Activated T-cell treated with anti-CD3 and anti-CD28 coated beads, Interleukin-2, amount 50 U/mL, for 1 hour (primary cell): Measurements from ENCODE around the gene PABPC1L.
"Not testable (repeated sequence)": the region's sequence is repeated elsewhere in the genome, so short reads cannot be mapped to it uniquely, and the experiment has no call there.

Experiments used
- DNase-seq: peaks from one replicate; pipeline ENCODE4 v3.0.0-alpha.2; 2020

PABPC1L gene

DNA sequence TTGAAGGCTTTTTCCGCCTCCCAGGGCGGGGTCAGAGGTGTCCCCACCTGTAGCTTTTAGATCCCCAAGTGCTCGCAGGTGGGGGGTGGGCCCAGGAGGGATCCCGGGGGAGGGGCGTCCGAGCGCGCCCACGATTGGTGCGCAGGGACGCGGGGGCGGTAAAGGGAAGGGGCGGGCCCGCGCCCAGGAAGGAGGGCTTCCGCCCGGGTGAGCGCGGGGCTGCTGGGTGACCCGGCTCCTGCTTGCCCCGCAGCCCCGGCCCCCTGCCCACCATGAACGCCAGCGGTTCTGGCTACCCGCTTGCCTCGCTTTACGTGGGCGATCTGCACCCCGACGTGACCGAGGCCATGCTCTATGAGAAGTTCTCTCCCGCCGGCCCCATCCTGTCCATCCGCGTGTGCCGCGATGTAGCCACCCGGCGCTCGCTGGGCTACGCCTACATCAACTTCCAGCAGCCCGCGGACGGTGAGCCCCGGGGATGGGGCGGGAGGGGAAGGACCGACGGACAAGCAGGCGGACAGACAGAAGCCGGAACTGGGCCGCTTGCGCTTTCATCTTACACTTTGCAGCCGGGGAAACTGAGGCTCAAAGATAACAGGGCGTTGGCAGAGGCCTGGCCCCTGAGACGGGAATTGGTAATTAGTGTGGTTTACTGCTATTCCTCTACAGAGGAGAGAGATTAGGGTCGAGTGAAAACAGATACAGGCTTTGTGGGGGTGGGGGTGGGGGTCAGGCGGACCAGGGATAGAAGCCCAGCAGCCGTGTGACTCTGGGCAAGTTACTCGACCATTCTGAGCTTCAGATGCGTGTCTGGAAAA lies at the start of gene PABPC1L:
PABPC1L (plus strand) TSS at position 189 of the 818 bp plus-strand sequence; CDS start at position 273, 84 bp downstream.
- peak; percentile 82 for DNase-seq

DNA sequence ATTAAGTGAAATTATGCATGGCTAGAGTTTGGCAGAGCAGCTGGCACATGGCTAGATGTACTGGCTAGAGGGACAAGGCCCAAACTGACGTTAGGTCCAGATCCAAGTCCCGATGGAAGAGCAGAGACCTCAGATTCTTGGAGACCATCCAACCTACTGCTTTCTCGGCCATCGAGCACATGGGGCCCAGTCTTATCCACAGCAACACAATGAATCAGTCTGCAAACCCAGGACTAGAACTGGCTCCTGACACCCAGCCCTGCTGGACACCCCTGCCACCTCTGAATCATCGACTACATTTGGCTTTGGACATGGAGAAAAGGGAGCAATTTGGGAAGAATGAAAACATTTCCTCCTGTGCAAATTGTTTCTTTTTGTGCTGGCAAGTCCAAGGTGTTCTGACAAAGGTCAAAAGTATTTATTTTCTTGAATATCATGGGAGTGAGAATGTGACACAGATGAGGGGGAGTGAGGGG lies 48.3 kb upstream of the PABPC1L start:
- no peak for DNase-seq

GRCh38 chr20:44862286-44862685 lies 47.6 kb upstream of the PABPC1L start:
- no peak for DNase-seq

GRCh38 chr20:44863365-44864084 lies 46.3 kb upstream of the PABPC1L start:
- DNase-seq = not testable (repeated sequence)

- DNase-seq = not testable (repeated sequence)
Observed at GRCh38 chr20:44864493-44864892, 45.4 kb upstream of the PABPC1L start.

DNA sequence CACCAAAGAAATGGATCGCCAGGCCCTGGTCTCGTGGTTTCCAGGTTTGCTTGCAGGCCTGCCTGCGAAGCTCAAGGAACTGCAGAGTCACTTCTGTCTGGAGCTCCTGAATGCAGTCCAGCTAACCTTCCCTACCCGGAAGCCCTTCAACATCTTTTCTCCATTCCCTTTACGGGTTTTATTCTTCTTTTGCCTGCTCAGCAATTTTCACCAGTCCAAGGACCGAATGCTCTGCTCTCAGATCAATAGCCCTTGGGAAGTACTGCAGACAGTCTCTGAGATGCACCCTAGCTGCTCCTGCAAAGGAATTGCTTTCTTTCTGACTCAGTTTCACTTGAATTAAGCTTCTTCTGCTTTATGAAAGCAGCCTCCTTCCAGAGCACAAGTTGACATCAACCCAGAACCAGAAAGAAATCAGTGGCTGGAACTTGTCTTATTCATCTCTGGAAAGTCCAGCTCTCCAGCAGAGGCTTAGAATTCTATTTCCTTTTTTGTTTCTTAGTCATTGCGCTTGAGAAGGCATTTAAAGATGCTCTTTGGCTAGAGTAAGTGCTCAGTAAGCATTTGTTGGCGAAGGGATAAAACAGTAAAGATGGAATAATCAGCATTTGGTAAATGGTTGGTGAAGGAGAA lies 43.0 kb upstream of the PABPC1L start:
- no peak for DNase-seq

GRCh38 chr20:44869471-44869870 lies 40.4 kb upstream of the PABPC1L start:
- no peak for DNase-seq

GRCh38 chr20:44882360-44882759 lies 27.5 kb upstream of the PABPC1L start:
- DNase-seq = not testable (repeated sequence)

- no peak for DNase-seq
Observed at GRCh38 chr20:44883214-44883902, 26.5 kb upstream of the PABPC1L start.

DNA sequence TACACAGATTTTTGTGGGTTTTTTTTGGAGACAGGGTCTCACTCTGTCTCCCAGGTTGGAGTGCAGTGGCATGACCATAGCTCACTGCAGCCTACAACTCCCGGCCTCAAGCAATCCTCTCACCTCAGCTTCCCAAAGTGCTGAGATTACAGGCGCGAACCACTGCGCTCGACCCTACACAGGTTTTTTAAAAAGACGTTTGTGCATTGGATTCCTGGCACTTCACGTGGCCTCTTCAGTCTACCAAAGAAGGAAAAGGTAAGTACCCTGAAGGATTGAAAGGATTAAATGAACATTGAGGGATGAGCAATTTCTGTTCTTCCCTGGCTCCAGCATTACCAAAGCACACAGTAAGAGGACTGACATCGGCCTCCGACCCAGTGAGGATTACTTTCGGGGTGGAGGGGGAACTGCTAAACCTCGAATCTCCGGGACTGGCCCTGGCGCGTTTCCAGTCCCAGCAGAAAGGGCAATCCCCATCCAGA lies 24.9 kb upstream of the PABPC1L start:
- peak; percentile 30 for DNase-seq

DNA sequence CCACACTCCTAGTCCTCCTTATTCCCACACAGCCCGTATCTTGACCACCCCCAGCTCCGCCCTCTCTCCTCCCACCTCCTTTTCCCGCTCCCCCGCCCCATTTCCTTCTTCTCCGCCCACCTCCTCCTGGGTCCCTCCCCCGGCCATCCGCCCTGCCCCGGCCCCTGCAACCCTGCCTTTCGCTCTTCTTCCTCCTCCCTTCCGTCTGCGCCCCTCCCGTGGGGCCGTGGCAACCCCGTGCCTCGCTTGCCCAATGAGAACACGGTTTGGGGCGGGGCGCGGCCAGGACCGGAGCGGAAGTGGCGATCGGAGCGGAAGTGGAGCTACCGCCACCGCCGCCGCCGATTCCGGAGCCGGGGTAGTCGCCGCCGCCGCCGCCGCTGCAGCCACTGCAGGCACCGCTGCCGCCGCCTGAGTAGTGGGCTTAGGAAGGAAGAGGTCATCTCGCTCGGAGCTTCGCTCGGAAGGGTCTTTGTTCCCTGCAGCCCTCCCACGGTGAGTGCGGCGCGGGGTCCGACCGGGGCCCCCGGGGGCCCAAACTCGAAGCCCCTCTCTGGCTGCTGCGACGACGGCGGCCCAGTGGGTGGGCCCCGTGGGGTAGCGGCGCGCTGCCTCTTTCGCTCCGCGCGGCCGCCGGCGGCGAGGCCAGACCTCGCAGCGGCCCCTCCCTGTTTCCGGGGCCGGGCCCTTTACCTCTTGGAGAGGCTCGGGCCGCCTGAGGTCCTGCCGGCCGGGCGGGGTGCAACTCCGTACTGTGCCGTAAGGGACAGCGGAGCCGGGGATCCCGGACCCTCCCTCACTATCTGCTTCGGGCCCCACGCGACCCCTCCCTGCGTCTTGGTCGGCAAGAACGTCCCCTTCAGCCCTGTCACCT lies 24.2 kb upstream of the PABPC1L start, which contains the start of gene YWHAB:
YWHAB (plus strand) TSS at position 314 of the 874 bp plus-strand sequence. CDS start 15,829 bp downstream, outside the sequence.
- peak; percentile 96 for DNase-seq

- no peak for DNase-seq
Observed at GRCh38 chr20:44886266-44886651, 23.6 kb upstream of the PABPC1L start.

GRCh38 chr20:44886828-44887227 lies 23.0 kb upstream of the PABPC1L start:
- no peak for DNase-seq

DNA sequence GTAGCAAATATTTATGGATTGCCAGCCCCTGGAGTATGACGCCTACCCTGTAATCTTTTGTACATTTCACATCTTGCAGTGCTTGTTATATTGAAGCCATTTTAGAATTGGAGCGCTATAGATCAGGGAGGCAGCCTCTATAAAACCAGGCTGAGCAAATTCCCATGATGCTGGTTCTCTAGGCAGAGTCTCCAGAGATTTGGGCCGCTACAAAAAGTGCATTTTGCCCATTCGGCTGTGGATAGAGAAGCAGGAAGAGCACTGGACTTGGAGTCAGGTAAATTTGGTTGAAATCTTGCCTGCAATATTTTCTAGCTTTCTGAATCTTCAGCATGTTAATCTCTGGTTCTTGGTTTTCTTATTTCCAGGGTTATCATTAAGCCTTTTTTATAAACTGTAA lies 22.4 kb upstream of the PABPC1L start:
- DNase-seq = no peak

- no peak for DNase-seq
Observed at GRCh38 chr20:44888226-44889103, 21.4 kb upstream of the PABPC1L start.

DNA sequence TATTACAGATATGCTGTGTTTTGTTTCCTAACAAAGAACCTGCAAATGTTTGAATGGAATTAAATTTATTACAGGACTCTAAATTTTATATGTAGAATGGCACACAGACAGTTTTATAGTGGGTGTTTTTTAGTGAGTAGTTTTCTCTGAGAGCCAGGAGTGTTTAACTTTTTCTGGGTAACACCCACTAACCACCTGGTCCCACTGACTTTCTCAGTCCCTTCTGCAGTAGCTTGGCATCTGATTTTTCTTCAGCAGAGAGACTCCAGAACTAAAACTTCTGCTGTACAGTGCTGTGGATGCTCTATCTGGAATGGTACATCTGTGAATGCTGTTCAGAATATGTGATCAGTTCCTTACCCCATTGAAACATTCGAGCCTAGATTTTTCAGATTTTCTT lies 18.0 kb upstream of the PABPC1L start:
- no peak for DNase-seq

DNA sequence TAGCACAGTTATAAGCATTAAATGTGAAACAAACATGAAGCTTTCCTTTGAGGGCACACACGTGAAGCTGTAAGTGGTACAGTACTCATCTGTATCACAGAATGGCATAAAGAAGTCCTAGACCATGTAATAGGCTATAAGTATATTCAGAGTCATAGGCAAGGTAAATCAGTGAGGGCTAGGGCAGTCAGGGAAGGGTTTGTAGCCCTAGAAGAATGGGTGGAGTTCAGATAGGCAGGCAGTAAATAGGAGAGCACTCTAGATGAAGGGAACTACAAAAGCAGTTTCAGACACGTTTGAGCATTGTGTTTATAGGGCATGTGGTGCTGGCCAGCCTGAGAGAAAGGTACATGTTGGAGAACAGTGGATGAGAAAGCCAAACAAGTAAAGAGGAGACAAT lies 14.9 kb upstream of the PABPC1L start:
- no peak for DNase-seq

GRCh38 chr20:44896583-44896982 lies 13.3 kb upstream of the PABPC1L start:
- DNase-seq = no peak

DNA sequence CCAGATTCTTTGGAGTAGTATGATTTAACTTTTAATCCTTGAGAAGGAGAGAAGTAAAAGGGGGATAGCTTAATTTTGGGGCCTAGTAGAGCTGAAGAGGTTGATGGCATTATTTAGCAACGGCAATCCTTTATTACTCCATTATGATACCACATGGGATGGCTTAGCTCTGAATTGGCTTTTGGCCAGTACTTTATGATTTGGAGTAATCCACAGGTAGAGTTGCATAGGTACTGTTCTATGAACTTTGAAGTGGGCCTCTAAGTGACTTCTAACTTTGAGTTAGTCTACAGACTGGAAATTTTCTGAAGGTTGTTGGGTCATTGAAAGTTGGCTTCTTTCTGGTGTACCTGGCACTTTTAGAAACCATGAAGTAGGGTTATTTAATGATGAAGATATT lies 12.7 kb upstream of the PABPC1L start:
- no peak for DNase-seq

DNA sequence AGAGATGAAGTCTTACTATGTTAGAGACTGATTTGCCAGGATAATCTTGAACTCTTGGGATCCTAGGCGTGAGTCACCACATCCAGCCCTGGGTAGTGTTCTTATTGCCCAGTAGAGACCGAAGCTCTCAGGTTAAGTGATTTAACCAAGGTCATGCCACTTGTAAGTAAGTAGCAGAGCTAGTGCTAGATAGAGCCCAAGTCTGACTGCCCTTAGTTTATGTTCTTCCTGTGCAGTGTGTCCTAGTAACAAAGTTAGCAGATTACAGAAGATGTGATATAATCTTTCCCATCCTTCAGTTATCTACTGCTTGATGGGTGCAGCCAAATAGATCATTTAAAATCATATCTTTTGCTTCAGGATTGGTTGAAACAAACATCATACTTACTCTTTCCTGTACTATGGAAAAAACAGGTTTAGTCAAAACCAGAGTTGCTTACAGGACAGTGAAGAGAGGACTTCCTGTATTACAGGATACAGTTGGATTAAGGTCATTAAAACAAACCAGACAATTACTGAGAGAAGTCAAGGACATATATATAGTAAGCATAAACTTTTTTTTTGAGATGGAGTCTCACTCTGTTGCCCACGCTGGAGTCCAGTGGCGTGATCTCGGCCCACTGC lies 9.5 kb upstream of the PABPC1L start:
- no peak for DNase-seq
